GM12878 (cell line): ENCODE data around the gene CLDN7. TPM values are rescaled to one million over a fixed set of nuclear protein-coding genes. Genes with fewer than 3 reads are reported as not detected.
A peak's percentile ranks its signal among the peaks of the same experiment; 100 is the strongest.

Source experiments
- ATAC-seq: fragments of 200-7000 bp; cut with Tn5 transposase; 3 replicates; pipeline ENCODE4 v1.9.1; 2020; ENCODE audit warnings: mild to moderate bottlenecking, moderate library complexity
- BruUV-seq: library from RNA; stranded (reverse); fragments of 400-500 nt; replicated peaks from 2 replicates; lab custom pipeline; 2021; lab: Mats Ljungman, UMichigan
- CTCF ChIA-PET: fragments of 300-600 bp; sonication (Branson Sonifier 250); formaldehyde crosslinking; extraction: SDS; loops from one replicate; lab custom pipeline; 2021; ENCODE audit warnings: inconsistent platforms; lab: Yijun Ruan, JAX
- POLR2A ChIA-PET: fragments of 350-600 bp; formaldehyde crosslinking; extraction: SDS; loops from one replicate; lab custom pipeline; 2021; ENCODE audit warnings: inconsistent platforms; lab: Charles Lee
- RAD21 ChIA-PET: fragments of 300-600 bp; sonication (Branson Sonifier 250); formaldehyde crosslinking; loops from one replicate; lab custom pipeline; 2023; ENCODE audit warnings: antibody characterized with exemption; ENCODE audit not compliant: unreplicated experiment; lab: Charles Lee
- SMC1A ChIA-PET: fragments of 300-600 bp; sonication (Branson Sonifier 250); formaldehyde crosslinking; loops from one replicate; lab custom pipeline; 2023; ENCODE audit not compliant: unreplicated experiment, uncharacterized antibody; lab: Charles Lee
- DNase-seq: peaks from one replicate; pipeline ENCODE4 v3.0.0-alpha.2; 2011; ENCODE audit warnings: low read depth, low spot score
- FAIRE-seq: peaks from 3 replicates; lab custom pipeline; 2011; peaks lifted over from hg19 to GRCh38; lab: Jason Lieb, UNC
- H2AFZ ChIP-seq: 2 replicates; pipeline ENCODE4 v1.6.0; 2011; ENCODE audit warnings: low read depth, low read length, control low read depth; ENCODE audit not compliant: control insufficient read depth
- H3K27ac ChIP-seq: 2 replicates; pipeline ENCODE4 v1.5.1; 2011; ENCODE audit warnings: control low read depth; ENCODE audit not compliant: control insufficient read depth, insufficient read depth
- H3K27me3 ChIP-seq, 2 experiments: replicated peaks in 1 of 2; 2 replicates each; pipeline versions ENCODE4 v1.6.0 to v1.6.1; 2011; ENCODE audit warnings: low read length in 1 of 2; ENCODE audit not compliant: control insufficient read depth in 2 of 2, insufficient read depth in 2 of 2
- H3K36me3 ChIP-seq, 2 experiments: 2 replicates each; pipeline ENCODE4 v1.5.1; 2011; ENCODE audit warnings: low read length in 1 of 2; ENCODE audit not compliant: control insufficient read depth in 2 of 2, insufficient read depth in 2 of 2
- H3K4me1 ChIP-seq: 2 replicates; pipeline ENCODE4 v1.6.1; 2011; ENCODE audit warnings: mild to moderate bottlenecking, low read length, moderate library complexity, mixed read lengths; ENCODE audit not compliant: control insufficient read depth, insufficient read depth
- H3K4me2 ChIP-seq: 2 replicates; pipeline ENCODE4 v1.6.0; 2011; ENCODE audit warnings: control low read depth; ENCODE audit not compliant: control insufficient read depth, insufficient read depth
- H3K4me3 ChIP-seq: fragments of 200-600 bp; sonication (generic); 2 replicates; pipeline ENCODE4 v1.5.1; 2016
- H3K79me2 ChIP-seq: 2 replicates; pipeline ENCODE4 v1.6.0; 2011; ENCODE audit warnings: low read length; ENCODE audit not compliant: control insufficient read depth, insufficient read depth
- H3K9ac ChIP-seq: 2 replicates; pipeline ENCODE4 v1.8.0; 2011; ENCODE audit warnings: low read length, control low read depth, mixed read lengths; ENCODE audit not compliant: control insufficient read depth, insufficient read depth
- H3K9me3 ChIP-seq: replicated peaks from 3 replicates; pipeline ENCODE4 v1.5.1; 2011; ENCODE audit warnings: mild to moderate bottlenecking, low read length; ENCODE audit not compliant: control insufficient read depth, insufficient read depth
- H4K20me1 ChIP-seq: 2 replicates; pipeline ENCODE4 v1.6.0; 2011; ENCODE audit not compliant: control insufficient read depth, insufficient read depth
- BACH1 ChIP-seq: fragments of 450-650 bp; IDR thresholded peaks from 2 replicates; pipeline ENCODE4 v1.6.1; 2017; ENCODE audit warnings: mild to moderate bottlenecking, borderline replicate concordance
- BCLAF1 ChIP-seq: fragments of 450-650 bp; IDR thresholded peaks from 2 replicates; pipeline ENCODE4 v1.6.1; 2017; ENCODE audit warnings: antibody characterized with exemption, mild to moderate bottlenecking, moderate library complexity
- E2F4 ChIP-seq: IDR thresholded peaks from 2 replicates; pipeline ENCODE4 v1.6.1; 2012; ENCODE audit warnings: low read depth, low read length, improper control_type of control experiment
- EP300 ChIP-seq, 2 experiments: fragments of 150-350 bp in 1 of 2; IDR thresholded peaks; 2 replicates each; pipeline ENCODE4 v1.6.1; 2011 to 2012; ENCODE audit warnings: low read depth in 2 of 2, low read length in 2 of 2, borderline replicate concordance in 1 of 2, improper control_type of control experiment in 1 of 2, inconsistent platforms in 1 of 2; ENCODE audit not compliant: control insufficient read depth in 1 of 2
- NR2C2 ChIP-seq: IDR thresholded peaks from 2 replicates; pipeline ENCODE4 v1.6.1; 2011; ENCODE audit warnings: borderline replicate concordance, low read depth; ENCODE audit not compliant: control insufficient read depth, insufficient read length
- POLR2AphosphoS5 ChIP-seq: IDR thresholded peaks from 2 replicates; pipeline ENCODE4 v1.6.1; 2011; ENCODE audit warnings: mild to moderate bottlenecking, low read length, inconsistent platforms
- PRDM15 ChIP-seq: fragments of 450-650 bp; formaldehyde crosslinking; IDR thresholded peaks from 2 replicates; pipeline ENCODE4 v1.4.0; 2020; ENCODE audit warnings: mild to moderate bottlenecking, moderate library complexity
- RUNX3 ChIP-seq: IDR thresholded peaks from 2 replicates; pipeline ENCODE4 v1.6.1; 2012; ENCODE audit warnings: low read length, inconsistent platforms
- SIN3A ChIP-seq: IDR thresholded peaks from 2 replicates; pipeline ENCODE4 v1.6.1; 2012; ENCODE audit warnings: low read depth, low read length, improper control_type of control experiment
- SIX5 ChIP-seq: IDR thresholded peaks from 2 replicates; pipeline ENCODE4 v1.6.1; 2011; ENCODE audit warnings: mild to moderate bottlenecking, low read depth, low read length, moderate library complexity; ENCODE audit not compliant: severe bottlenecking
- SMAD1 ChIP-seq: fragments of 450-650 bp; IDR thresholded peaks from 2 replicates; pipeline ENCODE4 v1.6.1; 2018; ENCODE audit warnings: mild to moderate bottlenecking, low read depth; ENCODE audit not compliant: partially characterized antibody
- STAT1 ChIP-seq: fragments of 450-650 bp; conservative IDR thresholded peaks from 2 replicates; pipeline ENCODE4 v1.6.1; 2014; ENCODE audit warnings: antibody characterized with exemption, mild to moderate bottlenecking
- WGBS: methylation state at CpG from one replicate; pipeline ENCODE4 v1.1.6; 2016; ENCODE audit warnings: low lambda C conversion rate; ENCODE audit not compliant: insufficient replicate concordance, insufficient coverage; ENCODE audit errors: missing lambda C conversion rate; 5-methylcytosine and 5-hydroxymethylcytosine counted together
- in situ Hi-C: fragments of 300-500 bp; cut with MboI; formaldehyde crosslinking; loops from 9 replicates; pipeline ENCODE4 v1.14.3; 2018; ENCODE audit warnings: mixed read lengths
- intact Hi-C: fragments of 100-400 bp; cut with micrococcal nuclease; formaldehyde crosslinking; loops from one replicate; pipeline ENCODE4 v1.14.2; 2022; ENCODE audit not compliant: unreplicated experiment
- polyA plus RNA-seq, 11 experiments: library from polyadenylated mRNA; depleted of rRNA in 4 of 11; unstranded in 6 of 11; stranded (reverse) in 5 of 11; fragments of >200 nt; fragmentation: Nextera tagmentation in 4 of 11; fragmentation: Illumina TruSeq in 1 of 11; extraction: Ambion mirVana in 4 of 11; extraction: Trizol in 1 of 11; gene quantifications; 1 replicate in 1 of 11; 2 replicates in 10 of 11; pipeline versions ENCODE4 v1.2.1 to v1.2.3, GENCODE V29; 2011 to 2016; ENCODE audit warnings: inconsistent platforms in 2 of 11, missing spikeins in 2 of 11, low read depth in 1 of 11
- total RNA-seq, 4 experiments: library from RNA; depleted of rRNA in 3 of 4; stranded (reverse); fragments of >200 nt in 3 of 4; fragmentation: Illumina TruSeq in 1 of 4; extraction: Trizol in 1 of 4; gene quantifications; 2 replicates each; pipeline versions ENCODE4 v1.2.1 to v1.2.3, GENCODE V29; 2013 to 2021

The CLDN7 gene
- total and polyA plus RNA-seq, 10 of the 15 experiments (the other 5 are each of a cell fraction or from before 2014, with no cell fraction given): 0.19 to 1.3 (median 0.36) TPM; not detected in 5

- TF ChIP-seq BCLAF1: no peak
- no peak for TF ChIP-seq SIX5
- TF ChIP-seq EP300 (IDR thresholded peaks at IDR 0.05; ENCODE audit: borderline replicate concordance in 1 of 2, control insufficient read depth in 1 of 2, low read depth in 2 of 2, low read length in 2 of 2): no peak
Measured at GRCh38 chr17:7253082-7253481, 9.2 kb downstream of the CLDN7 start (continued).

- H3K4me2 ChIP-seq: peak within 1 kb of the TSS; percentile 89
- SMC1A ChIA-PET: interaction anchor here (3.6 kb wide), 1 partner anchor 11 kb away, joined by 26 read pairs; the partner anchor contains the start of genes GABARAP and PHF23
- H2AFZ ChIP-seq: peak within 1 kb of the TSS; percentile 87
- peaks cover 50% of the 10 kb centered on the region for H3K79me2 ChIP-seq
- BruUV-seq: TSS peak; percentile 80
- H3K4me3 ChIP-seq: peak within 1 kb of the TSS; percentile 90
- H3K9ac ChIP-seq: peak within 1 kb of the TSS; percentile 98
- H4K20me1 ChIP-seq: no peaks in the 10 kb centered on the region
- in situ Hi-C loops (no loop called here), intact Hi-C loops (loop anchor here (2.0 kb wide), 1 partner anchor 38 kb away; no protein-coding TSS in a partner anchor)
- WGBS: 2% methylated on average over 51 of the region's 55 CpGs
- peaks cover 2 to 10% of the 10 kb centered on the region in 2 experiments; a peak in 2 of 4 replicates for H3K36me3 ChIP-seq
- POLR2A ChIA-PET: interaction anchor here (0.6 to 4.4 kb wide), 3 partner anchors 13 to 230 kb away, joined by 3 to 99 read pairs (median 29); partner anchors contain the start of genes ACADVL, DLG4, GABARAP and PHF23
- DNase-seq: peak; percentile 82
- peak within 1 kb of the TSS; percentile 99 for H3K27ac ChIP-seq
- H3K27me3 ChIP-seq: no peaks in the 10 kb centered on the region
- peaks cover 10% of the 10 kb centered on the region for H3K4me1 ChIP-seq
- ATAC-seq: peak; percentile 76
- no peak for FAIRE-seq
- CTCF ChIA-PET: no interaction called here
- RAD21 ChIA-PET: interaction anchor here (1.6 to 2.0 kb wide), 3 partner anchors 10 to 32 kb away, joined by 5 to 11 read pairs (median 11); partner anchors contain the start of genes ACADVL, DLG4 and GABARAP
- no peaks in the 10 kb centered on the region for H3K9me3 ChIP-seq
- peak; percentile 79; the same call in 1 of the 2 replicates for TF ChIP-seq STAT1
- TF ChIP-seq BACH1: peak; percentile 14; the same call in 1 of the 2 replicates
- TF ChIP-seq E2F4: no peak
- no peak; the same call in none of the 2 replicates for TF ChIP-seq RUNX3
- TF ChIP-seq POLR2AphosphoS5: peak; percentile 85
- no peak for TF ChIP-seq NR2C2
- TF ChIP-seq SMAD1: peak; percentile 36
- peak; percentile 86; the same call in 1 of the 2 replicates for TF ChIP-seq SIN3A
- TF ChIP-seq PRDM15 (CRISPR knock-in tag): no peak
Measured at GRCh38 chr17:7252176-7253043, 9.9 kb downstream of the CLDN7 start, which contains the start of gene ELP5. TSS of gene ELP5 (plus strand) at chr17:7252215. CDS start at chr17:7252551, 336 bp downstream.
